Mononuclear cell (primary cell): ENCODE data around the gene IGFLR1. TPM values are rescaled to one million over a fixed set of nuclear protein-coding genes. Genes with fewer than 3 reads are reported as not detected.

Experiments
- H3K27me3 ChIP-seq: 2 replicates; pipeline ENCODE4 v1.6.0; 2011; ENCODE audit warnings: low read length, control low read depth; ENCODE audit not compliant: insufficient read depth
- H3K4me1 ChIP-seq: 2 replicates; pipeline ENCODE4 v1.5.1; 2011; ENCODE audit warnings: mild to moderate bottlenecking, low read length, control low read depth; ENCODE audit not compliant: insufficient read depth
- H3K4me3 ChIP-seq: 2 replicates; pipeline ENCODE4 v1.5.1; 2011; ENCODE audit warnings: mild to moderate bottlenecking, low read length, moderate library complexity
- H3K9me3 ChIP-seq: 2 replicates; pipeline ENCODE4 v1.5.1; 2011; ENCODE audit warnings: low read depth, mild to moderate bottlenecking, control low read depth, low read length
- total RNA-seq: library from RNA; depleted of rRNA; stranded (reverse); fragments of >200 nt; gene quantifications from one replicate; pipeline ENCODE4 v1.2.3, GENCODE V29; 2012

IGFLR1 gene
- total RNA-seq, 1 donor: 8.7 TPM

GRCh38 chr19:35717665-35718344 is 24.4 kb downstream of the IGFLR1 start, which contains the start of gene KMT2B:
Gene KMT2B (plus strand): TSS chr19:35718003. CDS start chr19:35718019, 16 bp downstream.
- H3K4me1 ChIP-seq: peaks cover 53% of the 10 kb centered on the region

GRCh38 chr19:35716801-35717664 is 25.2 kb downstream of the IGFLR1 start:
- Histone ChIP-seq H3K4me1 (peaks cover 60% of the 10 kb centered on the region), H3K4me3 (peak overlapping the region; percentile 63), H3K9me3 (no peaks in the 10 kb centered on the region), H3K27me3 (no peaks in the 10 kb centered on the region)

More at GRCh38 chr19:35717665-35718344, 24.4 kb downstream of the IGFLR1 start, which contains the start of gene KMT2B:
- H3K4me3 ChIP-seq: peak within 1 kb of the TSS; percentile 63
- H3K9me3 ChIP-seq: no peaks in the 10 kb centered on the region
- H3K27me3 ChIP-seq: no peaks in the 10 kb centered on the region

GRCh38 chr19:35715981-35716800 is 26.1 kb downstream of the IGFLR1 start:
- Histone ChIP-seq H3K4me1 (peaks cover 65% of the 10 kb centered on the region), H3K27me3 (no peaks in the 10 kb centered on the region), H3K9me3 (no peaks in the 10 kb centered on the region), H3K4me3 (peak overlapping the region; percentile 63)

- no peak overlapping the region for H3K4me3 ChIP-seq
- no peaks in the 10 kb centered on the region for H3K27me3 ChIP-seq
- H3K9me3 ChIP-seq: no peaks in the 10 kb centered on the region
- peaks cover 70% of the 10 kb centered on the region for H3K4me1 ChIP-seq
Measured at GRCh38 chr19:35715355-35715809, 26.9 kb downstream of the IGFLR1 start.

- Histone ChIP-seq H3K4me3 (no peak overlapping the region), H3K27me3 (no peaks in the 10 kb centered on the region), H3K9me3 (no peaks in the 10 kb centered on the region), H3K4me1 (peaks cover 67% of the 10 kb centered on the region)
Measured at GRCh38 chr19:35714601-35715354, 27.5 kb downstream of the IGFLR1 start.

- no peak overlapping the region for H3K4me3 ChIP-seq
- no peaks in the 10 kb centered on the region for H3K27me3 ChIP-seq
- H3K4me1 ChIP-seq: peaks cover 59% of the 10 kb centered on the region
- no peaks in the 10 kb centered on the region for H3K9me3 ChIP-seq
Measured at GRCh38 chr19:35713904-35714495, 28.3 kb downstream of the IGFLR1 start.

- peaks cover 54% of the 10 kb centered on the region for H3K4me1 ChIP-seq
Measured at GRCh38 chr19:35713506-35713850, 28.8 kb downstream of the IGFLR1 start.

GRCh38 chr19:35712567-35713505 is 29.4 kb downstream of the IGFLR1 start:
- no peaks in the 10 kb centered on the region for H3K9me3 ChIP-seq
- no peaks in the 10 kb centered on the region for H3K27me3 ChIP-seq
- H3K4me1 ChIP-seq: peaks cover 53% of the 10 kb centered on the region
- H3K4me3 ChIP-seq: no peak overlapping the region

More at GRCh38 chr19:35713506-35713850, 28.8 kb downstream of the IGFLR1 start:
- no peak overlapping the region for H3K4me3 ChIP-seq
- no peaks in the 10 kb centered on the region for H3K27me3 ChIP-seq
- no peaks in the 10 kb centered on the region for H3K9me3 ChIP-seq

- H3K4me1 ChIP-seq: peaks cover 47% of the 10 kb centered on the region
- H3K4me3 ChIP-seq: no peak overlapping the region
- no peaks in the 10 kb centered on the region for H3K27me3 ChIP-seq
- H3K9me3 ChIP-seq: no peaks in the 10 kb centered on the region
Measured at GRCh38 chr19:35710784-35711723, 31.2 kb downstream of the IGFLR1 start.

- Histone ChIP-seq H3K4me3 (no peak overlapping the region), H3K9me3 (no peaks in the 10 kb centered on the region), H3K27me3 (no peaks in the 10 kb centered on the region), H3K4me1 (peaks cover 23% of the 10 kb centered on the region)
Measured at GRCh38 chr19:35708391-35708790, 33.9 kb downstream of the IGFLR1 start.

GRCh38 chr19:35704218-35704617 is 38.0 kb downstream of the IGFLR1 start, which contains the start of gene ZBTB32:
Gene ZBTB32 (plus strand): TSS chr19:35704558. CDS start chr19:35714627, 10,069 bp downstream.
- Histone ChIP-seq H3K9me3 (no peaks in the 10 kb centered on the region), H3K4me1 (peaks cover 12% of the 10 kb centered on the region), H3K4me3 (no peak within 1 kb of the TSS), H3K27me3 (no peaks in the 10 kb centered on the region)

- Histone ChIP-seq H3K4me1 (peaks cover 12% of the 10 kb centered on the region), H3K9me3 (no peaks in the 10 kb centered on the region), H3K4me3 (no peak overlapping the region), H3K27me3 (no peaks in the 10 kb centered on the region)
Measured at GRCh38 chr19:35703343-35703742, 38.9 kb downstream of the IGFLR1 start.
